ENCODE measurements around the gene SRBD1. TPM values are rescaled to one million over a fixed set of nuclear protein-coding genes. Genes with fewer than 3 reads are reported as not detected.

The SRBD1 gene
- total and polyA plus RNA-seq, 2 experiments from 2014 or later, result 27.4 to 46.3 TPM

GRCh38 chr2:45625824-45626223 is 14.8 kb upstream of the SRBD1 start (continued):
- no peak for TF ChIP-seq REST (IDR thresholded peaks at IDR 0.05; ENCODE audit: unreplicated experiment)

- H3K4me2 ChIP-seq, result no peak overlapping the region
- ATAC-seq, result no peak
- no peak for DNase-seq (ENCODE audit: low spot score)
- Mint-ChIP-seq H3K4me3 (no peak overlapping the region), H3K27ac (no peak overlapping the region), H3K4me1 (no peaks in the 10 kb centered on the region), H3K36me3 (ENCODE audit: low read depth) (no peaks in the 10 kb centered on the region), H3K27me3 (ENCODE audit: insufficient read depth, low read depth, poor library complexity) (peaks cover 5% of the 10 kb centered on the region), H3K9me3 (no peaks in the 10 kb centered on the region)
- H3K27ac ChIP-seq (ENCODE audit: low read depth), result no peak overlapping the region
- H3F3A ChIP-seq (replicated peaks; ENCODE audit: low read depth), result no peaks in the 10 kb centered on the region
- H3K4me3 ChIP-seq, result no peak overlapping the region
- no peaks in the 10 kb centered on the region for H3K36me3 ChIP-seq (ENCODE audit: insufficient read depth)
- H4K20me1 ChIP-seq (replicated peaks; ENCODE audit: insufficient read depth), result no peaks in the 10 kb centered on the region
- no peaks in the 10 kb centered on the region for H3K9me2 ChIP-seq (ENCODE audit: insufficient read depth)
- H3K27me3 ChIP-seq (ENCODE audit: insufficient read depth), result no peaks in the 10 kb centered on the region
- H2AFZ ChIP-seq, result no peak overlapping the region
- H3K4me1 ChIP-seq (ENCODE audit: insufficient read depth), result no peaks in the 10 kb centered on the region
- H3K79me2 ChIP-seq (replicated peaks; ENCODE audit: insufficient read depth), result no peaks in the 10 kb centered on the region
- TF ChIP-seq STAT1 (IDR thresholded peaks at IDR 0.05; ENCODE audit: unreplicated experiment), result no peak
- TF ChIP-seq CREB1 (CRISPR knock-in tag; IDR thresholded peaks at IDR 0.05; ENCODE audit: low read depth), result no peak
- TF ChIP-seq ETS1 (IDR thresholded peaks at IDR 0.05), result no peak
- TF ChIP-seq EZH2phosphoT487 (IDR thresholded peaks at IDR 0.05; ENCODE audit: unreplicated experiment), result no peak
- TF ChIP-seq POLR2AphosphoS5 (IDR thresholded peaks at IDR 0.05; ENCODE audit: low read depth), result no peak
- no peak for TF ChIP-seq JUNB (IDR thresholded peaks at IDR 0.05; ENCODE audit: unreplicated experiment)
- TF ChIP-seq CTCF (conservative IDR thresholded peaks at IDR 0.05; ENCODE audit: low read depth in 2 of 2), result no peak
- no peak for TF ChIP-seq ZNF114 (CRISPR knock-in tag; IDR thresholded peaks at IDR 0.05)
- TF ChIP-seq ZNF462 (CRISPR knock-in tag; IDR thresholded peaks at IDR 0.05), result no peak
- TF ChIP-seq EZH2 (IDR thresholded peaks at IDR 0.05; ENCODE audit: low read depth, unreplicated experiment), result no peak
- no peak for TF ChIP-seq NANOG (IDR thresholded peaks at IDR 0.05; ENCODE audit: borderline replicate concordance)
Measured at GRCh38 chr2:45623098-45623497, 12.0 kb upstream of the SRBD1 start.
